ENCODE results near the gene MRGPRD.

MRGPRD gene

GRCh38 chr11:69009441-69010211 lies 28.8 kb upstream of the MRGPRD start:
- Histone ChIP-seq H2AFZ (ENCODE audit: low read length) (no peak overlapping the region), H3K23ac (ENCODE audit: low read depth, low read length, poor library complexity) (peak overlapping the region; percentile 16), H4K8ac (ENCODE audit: low read depth, low read length) (no peak overlapping the region), H3K9ac (ENCODE audit: low read depth, low read length, poor library complexity) (peak overlapping the region; percentile 38), H2BK12ac (ENCODE audit: low read length) (peak overlapping the region; percentile 75), H2BK5ac (ENCODE audit: low read length) (peak overlapping the region; percentile 79), H2BK15ac (ENCODE audit: low read length) (peak overlapping the region; percentile 100), H3K18ac (ENCODE audit: low read length) (peak overlapping the region; percentile 56), H3K4me2 (ENCODE audit: insufficient read depth, low read length, poor library complexity, severe bottlenecking) (no peak overlapping the region), H4K91ac (ENCODE audit: low read depth, low read length, poor library complexity) (peak overlapping the region; percentile 56), H3K9me3 (replicated peaks in 1 of 2; ENCODE audit: control insufficient read depth in 2 of 2, insufficient read depth in 1 of 2, low read depth in 1 of 2, low read length in 2 of 2) (peaks cover 0 to 2% of the 10 kb centered on the region in 2 donors), H3K27ac (replicated peaks; ENCODE audit: low read length) (no peak overlapping the region), H3K36me3 (replicated peaks in 1 of 2; ENCODE audit: control insufficient read depth in 2 of 2, insufficient read depth in 2 of 2, low read length in 2 of 2) (no peaks in the 10 kb centered on the region), H3K14ac (ENCODE audit: low read length) (no peak overlapping the region), H2BK120ac (ENCODE audit: low read depth, low read length) (peak overlapping the region; percentile 56), H3K4me3 (ENCODE audit: low read length in 2 of 2) (no peak overlapping the region), H3K4ac (ENCODE audit: low read length) (no peak overlapping the region), H3K27me3 (ENCODE audit: control insufficient read depth in 3 of 3, insufficient read depth in 3 of 3, low read depth in 1 of 3, low read length in 3 of 3) (peaks cover 0 to 63% (median 2%) of the 10 kb centered on the region in 3 experiments), H2AK5ac (ENCODE audit: low read depth, low read length) (peak overlapping the region; percentile 99), H3K79me1 (ENCODE audit: low read depth, low read length) (peaks cover 2% of the 10 kb centered on the region), H3K4me1 (ENCODE audit: control insufficient read depth in 2 of 2, insufficient read depth in 1 of 2, low read depth in 1 of 2, low read length in 2 of 2) (peaks cover 45 to 51% of the 10 kb centered on the region in 2 donors)
- WGBS, 2 donors (ENCODE audit: extremely low coverage in 2 of 2, insufficient read length in 2 of 2, insufficient replicate concordance in 1 of 2), result no CpG with 5 or more reads among the region's 16 CpGs
- DNase-seq (ENCODE audit: low spot score), result no peak

DNA sequence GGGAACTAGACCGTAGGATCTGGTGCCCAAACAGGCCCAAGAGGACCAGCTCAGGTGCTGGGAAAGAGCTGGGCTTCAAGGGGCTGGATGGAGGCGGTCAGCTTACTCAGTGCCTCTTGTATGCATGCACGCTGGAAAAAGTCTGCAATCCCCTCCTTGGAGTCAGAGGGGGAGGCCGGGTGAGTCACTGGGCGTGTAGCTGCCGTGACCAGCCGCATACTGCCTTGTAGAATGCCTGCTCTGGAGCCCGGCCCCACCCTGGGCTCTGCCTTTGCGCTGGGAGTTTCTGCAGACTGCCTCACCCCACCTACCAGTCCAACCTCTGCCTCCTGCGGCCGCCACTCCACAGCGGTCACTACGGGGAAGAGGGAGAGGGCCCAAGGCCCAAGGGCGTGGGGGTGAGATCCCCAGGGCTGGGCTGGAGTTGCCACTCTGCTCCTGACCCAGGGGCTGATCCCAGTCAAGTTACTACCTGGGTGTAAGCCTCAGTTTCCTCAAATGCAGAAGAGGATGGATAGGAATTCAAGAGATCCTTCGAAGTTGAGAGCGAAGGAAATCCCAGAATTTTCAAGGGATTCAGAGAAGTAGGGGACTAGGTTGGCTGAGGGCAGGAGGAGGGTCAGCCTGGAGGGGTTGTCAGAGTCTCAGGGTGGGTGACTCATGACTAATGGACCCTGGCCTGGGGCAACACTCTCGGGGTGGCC lies 28.1 kb upstream of the MRGPRD start:
- Histone ChIP-seq H3K27me3 (ENCODE audit: control insufficient read depth in 3 of 3, insufficient read depth in 3 of 3, low read depth in 1 of 3, low read length in 3 of 3) (peaks cover 0 to 59% (median 2%) of the 10 kb centered on the region in 3 experiments), H3K4me1 (ENCODE audit: control insufficient read depth in 2 of 2, insufficient read depth in 1 of 2, low read depth in 1 of 2, low read length in 2 of 2) (peaks cover 38 to 43% of the 10 kb centered on the region in 2 donors), H3K4ac (ENCODE audit: low read length) (no peak overlapping the region), H2BK120ac (ENCODE audit: low read depth, low read length) (no peak overlapping the region), H4K8ac (ENCODE audit: low read depth, low read length) (peak overlapping the region; percentile 33), H3K14ac (ENCODE audit: low read length) (no peak overlapping the region), H4K91ac (ENCODE audit: low read depth, low read length, poor library complexity) (no peak overlapping the region), H3K36me3 (replicated peaks in 1 of 2; ENCODE audit: control insufficient read depth in 2 of 2, insufficient read depth in 2 of 2, low read length in 2 of 2) (no peaks in the 10 kb centered on the region), H2BK5ac (ENCODE audit: low read length) (no peak overlapping the region), H2BK12ac (ENCODE audit: low read length) (no peak overlapping the region), H3K23ac (ENCODE audit: low read depth, low read length, poor library complexity) (peak overlapping the region; percentile 35), H3K4me2 (ENCODE audit: insufficient read depth, low read length, poor library complexity, severe bottlenecking) (no peak overlapping the region), H3K4me3 (ENCODE audit: low read length in 2 of 2) (no peak overlapping the region), H2AFZ (ENCODE audit: low read length) (peak overlapping the region; percentile 32), H2AK5ac (ENCODE audit: low read depth, low read length) (no peak overlapping the region), H3K18ac (ENCODE audit: low read length) (peak overlapping the region; percentile 46), H2BK15ac (ENCODE audit: low read length) (no peak overlapping the region), H3K27ac (replicated peaks; ENCODE audit: low read length) (no peak overlapping the region), H3K9me3 (replicated peaks in 1 of 2; ENCODE audit: control insufficient read depth in 2 of 2, insufficient read depth in 1 of 2, low read depth in 1 of 2, low read length in 2 of 2) (peaks cover 0 to 2% of the 10 kb centered on the region in 2 donors), H3K9ac (ENCODE audit: low read depth, low read length, poor library complexity) (peak overlapping the region; percentile 34), H3K79me1 (ENCODE audit: low read depth, low read length) (peaks cover 2% of the 10 kb centered on the region)
- DNase-seq (ENCODE audit: low spot score), result no peak
- WGBS, 2 donors (ENCODE audit: extremely low coverage in 2 of 2, insufficient read length in 2 of 2, insufficient replicate concordance in 1 of 2), result no CpG with 5 or more reads among the region's 17 CpGs

GRCh38 chr11:69007975-69008381 lies 27.2 kb upstream of the MRGPRD start:
- Histone ChIP-seq H4K8ac (ENCODE audit: low read depth, low read length) (no peak overlapping the region), H3K27me3 (ENCODE audit: control insufficient read depth in 3 of 3, insufficient read depth in 3 of 3, low read depth in 1 of 3, low read length in 3 of 3) (peaks cover 0 to 61% (median 2%) of the 10 kb centered on the region in 3 experiments), H3K18ac (ENCODE audit: low read length) (no peak overlapping the region), H3K4me3 (ENCODE audit: low read length in 2 of 2) (no peak overlapping the region), H3K9me3 (replicated peaks in 1 of 2; ENCODE audit: control insufficient read depth in 2 of 2, insufficient read depth in 1 of 2, low read depth in 1 of 2, low read length in 2 of 2) (peaks cover 0 to 2% of the 10 kb centered on the region in 2 donors), H3K4me1 (ENCODE audit: control insufficient read depth in 2 of 2, insufficient read depth in 1 of 2, low read depth in 1 of 2, low read length in 2 of 2) (peaks cover 33 to 36% of the 10 kb centered on the region in 2 donors), H3K9ac (ENCODE audit: low read depth, low read length, poor library complexity) (no peak overlapping the region), H2BK120ac (ENCODE audit: low read depth, low read length) (no peak overlapping the region), H3K79me1 (ENCODE audit: low read depth, low read length) (peaks cover 2% of the 10 kb centered on the region), H3K4me2 (ENCODE audit: insufficient read depth, low read length, poor library complexity, severe bottlenecking) (no peak overlapping the region), H4K91ac (ENCODE audit: low read depth, low read length, poor library complexity) (no peak overlapping the region), H2AK5ac (ENCODE audit: low read depth, low read length) (no peak overlapping the region), H3K23ac (ENCODE audit: low read depth, low read length, poor library complexity) (no peak overlapping the region), H3K36me3 (replicated peaks in 1 of 2; ENCODE audit: control insufficient read depth in 2 of 2, insufficient read depth in 2 of 2, low read length in 2 of 2) (no peaks in the 10 kb centered on the region), H3K27ac (replicated peaks; ENCODE audit: low read length) (no peak overlapping the region), H2AFZ (ENCODE audit: low read length) (peak overlapping the region; percentile 32), H2BK5ac (ENCODE audit: low read length) (no peak overlapping the region), H3K14ac (ENCODE audit: low read length) (no peak overlapping the region), H2BK12ac (ENCODE audit: low read length) (no peak overlapping the region), H3K4ac (ENCODE audit: low read length) (no peak overlapping the region), H2BK15ac (ENCODE audit: low read length) (no peak overlapping the region)
- DNase-seq (ENCODE audit: low spot score), result no peak
- no CpG with 5 or more reads among the region's 8 CpGs for WGBS, 2 donors (ENCODE audit: extremely low coverage in 2 of 2, insufficient read length in 2 of 2, insufficient replicate concordance in 1 of 2)

DNA sequence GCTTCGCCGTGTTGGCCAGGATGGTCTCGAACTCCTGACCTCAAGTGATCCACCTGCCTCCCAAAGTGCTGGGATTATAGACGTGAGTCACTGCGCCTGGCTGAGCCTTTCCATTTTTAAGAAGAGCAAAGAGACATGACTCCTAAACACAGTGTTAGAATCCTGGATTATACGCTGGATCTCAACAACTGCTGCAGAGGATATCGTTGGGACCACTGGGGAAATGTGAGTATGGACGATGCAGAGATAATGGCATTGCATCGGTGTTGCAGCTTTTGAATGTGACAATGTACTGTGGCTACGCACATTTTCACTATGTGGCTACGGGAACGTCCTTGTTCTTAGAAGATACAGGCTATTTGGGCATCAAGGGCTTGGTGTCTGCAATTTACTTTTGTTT lies 26.0 kb upstream of the MRGPRD start:
- Histone ChIP-seq H2AFZ (ENCODE audit: low read length) (no peak overlapping the region), H3K23ac (ENCODE audit: low read depth, low read length, poor library complexity) (no peak overlapping the region), H2BK12ac (ENCODE audit: low read length) (no peak overlapping the region), H3K9me3 (replicated peaks in 1 of 2; ENCODE audit: control insufficient read depth in 2 of 2, insufficient read depth in 1 of 2, low read depth in 1 of 2, low read length in 2 of 2) (peaks cover 0 to 2% of the 10 kb centered on the region in 2 donors), H3K14ac (ENCODE audit: low read length) (no peak overlapping the region), H2BK15ac (ENCODE audit: low read length) (no peak overlapping the region), H2AK5ac (ENCODE audit: low read depth, low read length) (no peak overlapping the region), H4K8ac (ENCODE audit: low read depth, low read length) (no peak overlapping the region), H3K27ac (replicated peaks; ENCODE audit: low read length) (no peak overlapping the region), H4K91ac (ENCODE audit: low read depth, low read length, poor library complexity) (no peak overlapping the region), H3K4ac (ENCODE audit: low read length) (no peak overlapping the region), H3K36me3 (replicated peaks in 1 of 2; ENCODE audit: control insufficient read depth in 2 of 2, insufficient read depth in 2 of 2, low read length in 2 of 2) (no peaks in the 10 kb centered on the region), H2BK5ac (ENCODE audit: low read length) (no peak overlapping the region), H3K4me3 (ENCODE audit: low read length in 2 of 2) (no peak overlapping the region), H3K4me2 (ENCODE audit: insufficient read depth, low read length, poor library complexity, severe bottlenecking) (no peak overlapping the region), H3K18ac (ENCODE audit: low read length) (no peak overlapping the region), H3K9ac (ENCODE audit: low read depth, low read length, poor library complexity) (no peak overlapping the region), H3K79me1 (ENCODE audit: low read depth, low read length) (peaks cover 2% of the 10 kb centered on the region), H2BK120ac (ENCODE audit: low read depth, low read length) (no peak overlapping the region), H3K4me1 (ENCODE audit: control insufficient read depth in 2 of 2, insufficient read depth in 1 of 2, low read depth in 1 of 2, low read length in 2 of 2) (peaks cover 26 to 27% of the 10 kb centered on the region in 2 donors), H3K27me3 (ENCODE audit: control insufficient read depth in 3 of 3, insufficient read depth in 3 of 3, low read depth in 1 of 3, low read length in 3 of 3) (peaks cover 0 to 59% (median 2%) of the 10 kb centered on the region in 3 experiments)
- DNase-seq (ENCODE audit: low spot score), result no peak
- no CpG with 5 or more reads among the region's 12 CpGs for WGBS, 2 donors (ENCODE audit: extremely low coverage in 2 of 2, insufficient read length in 2 of 2, insufficient replicate concordance in 1 of 2)
